HPDE6-E6E7 (cell line): ENCODE measurements around the gene CDH12.
"Not testable (repeated sequence)": the region's sequence is repeated elsewhere in the genome, so short reads cannot be mapped to it uniquely, and the experiment has no call there.

Experiments
- DNase-seq: peaks from one replicate; pipeline ENCODE4 v3.0.0; 2011; ENCODE audit warnings: missing footprints; ENCODE audit errors: extremely low spot score

The CDH12 gene

DNA sequence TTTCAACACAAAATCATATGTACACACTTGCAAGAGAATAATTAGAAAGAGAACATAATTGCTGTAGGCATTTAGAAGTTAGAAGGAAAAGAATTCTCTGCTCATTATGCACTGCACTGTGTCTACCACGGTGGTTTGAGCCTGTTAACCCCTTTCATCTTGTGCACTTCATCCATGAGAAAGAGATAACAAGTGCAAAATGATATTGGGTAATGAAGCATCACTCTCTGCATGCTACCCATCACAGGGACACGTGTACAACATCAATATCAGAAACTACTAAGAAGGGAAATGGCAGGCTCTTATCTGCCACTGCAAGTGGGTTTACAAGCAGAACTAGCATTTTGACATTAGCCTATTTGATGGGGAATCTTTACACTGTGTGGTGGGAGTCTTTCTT is 202.6 kb downstream of the CDH12 start:
- DNase-seq: no peak

- peak; percentile 4 for DNase-seq
These were observed 204.1 kb downstream of the CDH12 start for GRCh38 chr5:22649074-22649473.

DNA sequence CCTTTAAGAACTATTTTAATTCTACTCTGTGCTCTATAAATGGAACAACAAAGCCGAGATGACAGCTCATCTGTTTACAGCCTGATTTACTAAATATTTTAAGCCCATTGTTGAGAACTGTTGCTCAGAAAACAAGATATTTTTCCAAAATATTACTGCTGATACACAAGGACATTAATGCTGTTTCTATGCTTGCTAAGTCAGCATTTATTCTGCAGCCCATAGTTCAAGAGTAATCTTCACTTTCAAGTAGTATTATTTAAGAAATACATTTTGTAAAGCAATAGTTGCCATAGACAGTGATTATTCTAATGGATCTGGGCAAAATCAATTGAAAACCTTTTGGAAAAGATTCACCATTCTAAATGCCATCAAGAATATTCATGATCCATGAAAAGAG is 208.3 kb downstream of the CDH12 start:
- no peak for DNase-seq

DNA sequence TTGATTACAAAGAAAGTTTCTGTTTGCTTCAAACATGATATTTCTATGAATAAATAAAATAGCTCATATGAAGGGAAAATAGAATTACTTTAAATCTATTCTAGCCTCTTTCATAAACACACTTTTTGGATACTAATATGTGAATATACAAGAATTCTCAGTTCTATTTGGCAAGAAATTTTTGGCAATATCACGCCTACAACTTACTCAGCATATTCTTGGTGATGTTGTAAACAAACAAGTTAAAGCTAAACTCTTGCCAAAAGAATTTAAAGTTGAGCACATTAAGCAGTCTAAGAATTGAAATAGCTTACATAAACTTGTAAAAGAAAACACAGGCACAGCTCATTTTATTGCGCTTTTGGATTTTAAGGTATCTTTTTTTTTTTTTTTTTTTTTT is 209.8 kb downstream of the CDH12 start:
- no peak for DNase-seq

GRCh38 chr5:22631683-22632082 is 221.5 kb downstream of the CDH12 start:
- DNase-seq: no peak

DNA sequence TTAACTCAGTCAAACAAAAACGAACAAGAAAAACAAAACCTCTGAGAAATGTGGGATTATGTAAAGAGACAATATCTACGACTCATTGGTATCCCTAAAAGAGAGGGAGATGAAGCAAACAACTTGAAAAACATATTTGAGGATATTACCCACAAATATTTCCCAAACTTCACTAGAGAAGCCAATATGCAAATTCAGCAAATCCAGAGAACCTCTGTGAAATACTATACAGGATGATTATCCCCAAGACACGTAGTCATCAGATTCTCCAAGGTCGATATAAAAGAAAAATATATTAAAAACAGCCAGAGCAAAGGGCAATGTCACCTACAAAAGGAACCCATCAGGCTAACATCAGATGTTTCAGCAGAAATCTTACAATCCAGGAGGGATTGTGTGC is 226.1 kb downstream of the CDH12 start:
- no peak for DNase-seq

DNA sequence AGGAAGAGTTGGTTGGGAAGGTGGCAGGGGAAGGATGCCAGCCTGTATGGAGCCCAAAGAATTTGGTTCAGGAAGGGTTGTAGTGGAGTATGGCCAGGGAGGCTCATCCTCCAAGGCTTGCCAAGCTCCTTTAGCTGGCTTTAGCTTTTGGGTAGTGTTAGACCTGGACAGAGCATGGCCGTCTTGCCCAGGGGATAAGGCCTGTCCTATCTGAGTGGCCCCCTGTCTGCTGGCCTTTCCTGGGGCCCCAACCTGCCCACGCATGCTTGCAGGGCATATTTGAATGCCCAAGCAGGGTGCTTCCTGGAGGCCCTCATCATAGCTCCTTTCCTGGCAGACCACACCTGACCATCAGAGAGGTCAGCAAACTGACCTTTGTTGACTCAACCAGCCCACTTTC is 227.7 kb downstream of the CDH12 start:
- DNase-seq: no peak

DNA sequence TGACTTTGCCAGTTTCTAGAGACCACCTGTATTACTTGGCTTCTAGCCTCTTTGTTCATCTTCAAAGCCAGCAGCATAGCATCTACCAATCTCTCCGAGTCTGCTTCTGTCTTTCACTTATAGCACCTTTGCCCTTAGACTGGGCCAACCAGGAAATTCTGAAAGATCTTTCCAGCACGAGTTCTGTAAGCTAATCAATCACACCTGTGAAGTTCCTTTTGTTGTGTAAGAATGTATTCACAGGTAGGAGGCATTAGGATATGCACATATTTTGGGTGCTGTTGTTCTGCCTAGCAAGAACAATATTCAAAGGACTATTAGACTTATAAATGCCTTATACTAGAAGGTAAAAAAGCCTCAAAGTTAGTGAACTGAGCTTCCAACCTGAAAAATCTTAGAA is 232.1 kb downstream of the CDH12 start:
- no peak for DNase-seq

DNA sequence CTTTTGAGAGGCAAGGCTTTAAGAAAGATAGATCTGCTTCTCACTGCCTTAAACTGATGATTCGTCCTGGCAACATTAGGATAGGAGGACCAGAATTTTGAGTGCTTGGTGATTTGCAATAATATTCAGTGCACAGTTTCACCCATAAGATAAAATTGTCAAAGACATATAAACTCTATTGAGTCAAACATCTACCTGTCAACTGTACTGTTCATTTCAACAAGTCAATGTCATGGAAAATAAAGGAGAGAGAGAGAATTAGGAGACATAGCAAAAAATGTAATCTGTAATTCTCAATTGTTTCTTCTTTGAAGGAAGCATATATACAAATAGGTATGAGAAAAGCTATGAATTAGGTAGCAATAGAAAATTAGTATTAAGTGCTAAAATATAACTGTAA is 237.2 kb downstream of the CDH12 start:
- no peak for DNase-seq

DNA sequence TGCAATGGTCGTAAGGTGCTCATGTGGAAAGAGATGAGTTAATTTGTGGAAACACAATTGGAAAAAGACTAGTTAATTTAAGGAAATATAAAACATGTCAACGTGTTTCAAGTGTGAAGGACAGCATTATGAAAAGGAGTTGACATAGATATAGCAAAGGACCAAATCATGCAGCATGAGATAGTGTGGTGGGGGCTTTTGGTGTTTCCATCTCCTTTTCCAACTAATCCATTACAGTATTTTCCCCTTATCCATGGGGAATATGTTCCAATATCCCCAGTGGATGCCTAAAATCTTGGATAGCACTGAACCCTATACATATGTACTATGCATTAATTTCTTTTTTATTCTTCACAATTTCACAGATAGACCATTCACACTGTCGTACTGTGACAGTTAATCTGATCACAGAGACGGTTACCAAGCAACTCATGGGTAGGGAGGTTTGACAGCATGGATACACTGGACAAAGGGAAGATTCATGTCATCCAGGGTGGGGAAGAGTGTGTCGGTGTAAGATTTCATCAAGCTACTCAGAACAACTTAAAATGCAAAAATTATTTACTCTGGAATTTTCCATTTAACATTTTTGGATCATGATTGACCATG is 238.6 kb downstream of the CDH12 start:
- DNase-seq: no peak

- DNase-seq: no peak
These were observed 240.2 kb downstream of the CDH12 start for GRCh38 chr5:22612928-22613327.

- DNase-seq: no peak
These were observed 241.8 kb downstream of the CDH12 start for GRCh38 chr5:22611327-22611726.

DNA sequence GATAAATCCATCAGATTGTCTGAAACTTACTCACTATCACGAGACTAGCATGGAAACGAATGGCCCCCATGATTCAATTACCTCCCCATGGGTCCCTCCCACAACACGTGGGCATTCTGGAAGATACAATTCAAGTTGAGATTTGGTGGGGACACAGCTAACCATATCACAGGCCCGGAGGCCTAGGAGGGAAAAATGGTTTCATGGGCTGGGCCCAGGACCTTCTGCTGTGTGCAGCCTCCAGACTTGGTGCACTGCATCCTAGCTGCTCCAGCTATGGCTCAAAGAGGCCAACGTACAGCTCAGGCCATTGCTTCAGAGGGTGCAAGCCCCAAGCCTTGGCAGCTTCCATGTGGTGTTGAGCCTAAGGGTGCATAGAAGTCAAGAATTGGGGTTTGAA is 245.6 kb downstream of the CDH12 start:
- DNase-seq: not testable (repeated sequence)

DNA sequence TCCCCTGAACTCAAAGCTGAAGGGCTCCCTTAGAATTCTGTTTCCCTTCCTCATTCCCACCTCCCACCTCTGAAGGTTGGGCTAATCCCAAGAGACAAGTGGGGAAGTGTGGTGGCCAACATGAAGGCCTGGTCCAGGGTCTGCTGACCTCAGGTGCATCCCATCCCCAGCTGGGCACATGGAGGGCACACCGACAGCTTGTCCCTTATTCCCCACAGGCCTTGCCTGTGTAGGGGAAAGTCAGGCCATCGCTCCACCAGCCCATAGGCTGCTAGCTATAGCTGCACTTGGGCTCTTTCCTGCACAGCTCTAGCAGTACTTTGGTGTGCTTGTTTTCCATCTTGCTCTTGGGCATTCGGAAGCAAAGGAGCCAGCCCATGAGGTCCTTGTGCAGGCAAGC is 247.7 kb downstream of the CDH12 start:
- DNase-seq: no peak

DNA sequence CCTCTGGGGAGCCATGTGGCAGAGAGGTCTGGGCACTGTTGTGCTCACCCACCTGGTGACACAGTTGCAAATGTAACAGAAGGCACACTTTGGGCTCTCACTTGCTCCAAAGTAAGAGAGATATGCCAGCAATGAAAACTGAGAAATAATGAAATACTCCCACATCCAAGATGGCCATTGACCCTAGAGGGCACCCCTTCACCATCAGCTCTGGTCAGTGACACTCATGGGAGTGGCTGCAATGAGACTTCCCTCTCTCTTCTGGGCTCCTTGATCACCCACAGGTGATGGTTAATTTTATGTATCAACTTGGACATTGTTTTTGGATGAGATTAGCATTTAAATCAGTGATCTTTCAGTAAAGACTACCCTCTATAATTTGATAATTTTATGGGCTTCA is 248.4 kb downstream of the CDH12 start:
- DNase-seq: no peak

DNA sequence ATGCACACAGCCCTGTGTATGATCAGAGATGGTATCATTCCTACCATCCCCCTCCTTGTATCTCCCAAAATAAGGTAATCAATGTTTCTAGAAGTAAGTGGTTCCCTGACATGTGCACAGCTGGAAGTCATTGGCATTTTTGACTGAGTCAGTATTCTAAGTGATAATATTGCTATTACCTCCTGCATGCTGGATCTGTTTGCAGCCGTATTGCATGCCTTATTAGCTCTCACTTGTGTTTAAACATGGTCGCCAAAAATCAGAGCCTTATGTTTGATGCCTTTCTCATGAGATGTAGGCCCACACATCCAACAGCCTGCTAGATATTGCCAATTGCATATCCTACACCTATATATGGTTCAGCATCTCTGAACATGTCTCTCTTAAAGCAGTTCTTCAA is 254.3 kb downstream of the CDH12 start:
- DNase-seq: no peak

GRCh38 chr5:22596404-22596970 is 256.7 kb downstream of the CDH12 start:
- peak; percentile 75 for DNase-seq

DNA sequence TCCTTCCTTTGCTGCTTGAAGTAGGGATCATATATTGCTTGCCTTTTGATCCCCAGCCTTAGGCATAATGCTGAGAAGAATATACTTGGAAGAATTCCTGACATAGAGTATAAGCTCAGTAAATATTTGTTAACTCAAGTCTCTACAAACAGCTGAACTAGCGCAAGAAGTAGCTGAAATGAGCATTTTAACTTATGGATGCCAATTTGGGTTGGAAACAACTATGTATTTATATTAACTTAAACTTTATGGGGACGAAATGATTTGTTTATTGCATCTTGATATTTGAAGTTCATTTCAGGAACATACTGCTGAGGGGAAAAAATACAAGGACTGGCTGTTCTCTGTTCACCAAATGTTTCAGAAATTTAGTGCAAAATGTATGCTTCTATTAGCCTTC is 258.7 kb downstream of the CDH12 start:
- no peak for DNase-seq

GRCh38 chr5:22593592-22593991 is 259.6 kb downstream of the CDH12 start:
- no peak for DNase-seq

DNA sequence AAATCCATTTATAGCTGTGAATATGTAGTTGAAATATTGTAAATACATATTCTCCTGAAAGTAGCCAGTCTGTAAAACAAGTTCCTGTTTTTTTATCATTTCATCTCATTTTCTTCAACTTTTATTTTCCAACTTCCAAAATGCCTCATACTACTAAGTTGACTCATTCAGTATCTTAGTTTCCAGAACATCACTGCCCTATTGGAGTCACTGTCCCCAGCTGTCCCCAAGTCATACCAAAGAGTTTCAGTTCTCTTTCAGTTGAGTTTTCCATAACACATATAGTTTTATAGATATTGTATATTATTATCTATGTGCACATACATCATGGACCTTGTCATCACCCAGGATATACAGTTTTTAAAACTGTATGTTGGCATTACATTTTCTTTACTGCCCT is 261.7 kb downstream of the CDH12 start:
- DNase-seq: no peak

DNA sequence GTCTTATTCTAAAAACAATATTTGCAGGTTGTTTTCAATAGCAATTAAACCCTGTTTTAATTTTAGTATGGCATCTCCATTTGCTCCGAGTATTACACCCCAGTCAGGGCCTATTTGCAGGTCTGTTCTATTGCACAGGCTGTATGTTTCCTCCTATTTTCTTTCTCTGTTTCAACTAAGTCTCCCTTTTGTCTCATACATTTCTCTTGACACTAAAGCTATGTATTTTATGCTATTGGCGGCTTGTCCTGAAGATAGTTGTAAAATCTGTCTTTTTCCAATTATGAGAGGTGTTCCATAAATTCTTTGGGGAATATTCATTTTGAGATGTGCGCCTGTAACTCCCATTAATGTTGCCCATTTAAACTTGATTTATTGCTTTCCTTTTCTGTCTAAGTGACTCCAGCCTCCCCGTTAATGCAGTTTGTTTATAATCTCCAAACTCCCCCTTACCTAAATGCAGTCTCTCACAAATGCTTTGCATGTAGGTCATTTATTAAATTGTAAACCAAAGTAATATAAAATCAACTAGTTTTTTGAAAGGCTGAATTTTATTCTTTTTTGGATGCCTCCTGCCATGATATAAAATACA is 262.4 kb downstream of the CDH12 start:
- DNase-seq: no peak

DNA sequence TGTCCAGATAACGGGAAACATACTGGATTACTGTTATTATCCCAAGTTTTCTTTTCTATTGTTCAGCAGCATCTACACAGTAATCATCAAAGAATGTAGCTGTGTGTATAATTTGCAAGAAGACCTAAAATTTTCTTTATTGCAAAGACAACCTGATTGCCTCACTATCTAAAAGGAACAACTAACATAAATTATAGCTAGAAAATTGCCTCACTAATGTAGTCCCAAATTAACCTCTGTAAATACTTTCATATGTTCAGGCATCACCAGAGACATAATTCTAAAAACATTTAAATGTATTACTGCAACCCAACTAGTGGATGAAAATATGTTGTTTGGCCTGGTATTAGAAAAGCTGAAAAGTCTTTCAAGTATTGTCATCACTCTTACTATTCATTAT is 275.4 kb downstream of the CDH12 start:
- no peak for DNase-seq

DNA sequence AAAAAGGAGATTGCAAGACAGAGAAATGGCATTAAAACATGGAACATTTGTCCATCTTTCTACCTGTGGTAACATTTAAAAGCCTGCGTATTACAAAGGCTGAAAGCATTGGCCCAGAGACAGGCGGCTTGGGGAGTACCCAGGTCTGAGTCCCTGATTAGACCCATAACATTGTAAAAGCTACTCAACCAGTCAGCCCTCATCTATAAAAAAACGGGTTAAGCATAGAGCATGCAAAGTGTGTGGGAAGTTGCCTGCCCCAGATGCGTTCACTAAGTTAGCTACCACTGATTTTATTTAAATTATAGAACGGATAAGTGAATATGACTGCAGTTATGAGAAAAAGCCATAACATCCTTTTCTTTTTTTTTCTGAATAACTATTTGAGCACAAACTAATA is 276.1 kb downstream of the CDH12 start:
- no peak for DNase-seq

- DNase-seq: peak; percentile 15
These were observed 280.2 kb downstream of the CDH12 start for GRCh38 chr5:22572941-22573340.
